NCI-H1048 (cell line): Measurements from ENCODE around the gene IGFBP3.
A peak's percentile ranks its signal among the peaks of the same experiment; 100 is the strongest.
"Not testable (repeated sequence)": the region's sequence is repeated elsewhere in the genome, so short reads cannot be mapped to it uniquely, and the experiment has no call there.

Experiments used
- DNase-seq: peaks from one replicate; lab custom pipeline; 2025; lab: John Stamatoyannopoulos, UW

The IGFBP3 gene

DNA sequence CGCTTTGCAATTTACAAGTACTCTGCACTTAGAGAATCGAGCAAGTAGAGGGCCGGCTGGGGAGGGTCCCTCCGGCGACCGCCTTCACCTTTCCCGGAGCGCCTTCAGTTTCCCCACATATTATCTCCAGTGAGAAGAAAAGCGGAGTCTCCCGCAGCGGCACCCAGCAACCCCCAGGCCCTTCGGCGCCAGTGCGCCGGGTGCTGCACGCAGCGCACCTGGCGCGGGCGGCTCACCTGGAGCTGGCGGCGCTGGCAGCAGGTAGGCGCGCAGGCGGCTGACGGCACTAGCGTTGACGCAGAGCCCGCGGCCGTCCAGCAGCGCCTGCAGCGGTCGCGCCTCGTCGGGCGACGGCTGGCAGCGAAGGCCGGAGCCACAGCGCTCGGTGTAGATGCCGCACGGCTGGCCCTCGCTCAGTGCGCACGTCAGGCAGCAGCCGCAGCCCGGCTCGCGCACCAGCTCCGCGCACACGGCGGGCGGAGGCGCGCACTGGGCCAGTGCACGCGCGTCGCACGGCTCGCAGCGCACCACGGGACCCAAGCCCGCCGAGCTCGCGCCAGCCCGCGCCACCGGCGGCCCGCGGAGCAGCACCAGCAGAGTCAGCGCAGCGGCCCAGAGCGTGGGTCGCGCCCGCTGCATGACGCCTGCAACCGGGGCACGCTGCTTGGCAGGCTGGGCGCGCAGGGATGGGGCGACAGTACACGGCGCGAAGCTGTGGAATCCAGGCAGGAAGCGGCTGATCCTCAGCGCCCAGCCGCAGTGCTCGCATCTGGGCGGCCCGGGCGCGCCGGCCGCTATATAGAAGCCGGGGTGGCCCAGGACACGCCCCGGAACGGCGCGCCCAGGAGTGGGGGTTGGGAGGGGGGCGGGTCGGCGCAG lies at the start of gene IGFBP3:
IGFBP3 (minus strand) TSS at position 771 of the 879 bp plus-strand sequence; CDS start at position 639, 132 bp downstream.
- DNase-seq = peak; percentile 34

DNA sequence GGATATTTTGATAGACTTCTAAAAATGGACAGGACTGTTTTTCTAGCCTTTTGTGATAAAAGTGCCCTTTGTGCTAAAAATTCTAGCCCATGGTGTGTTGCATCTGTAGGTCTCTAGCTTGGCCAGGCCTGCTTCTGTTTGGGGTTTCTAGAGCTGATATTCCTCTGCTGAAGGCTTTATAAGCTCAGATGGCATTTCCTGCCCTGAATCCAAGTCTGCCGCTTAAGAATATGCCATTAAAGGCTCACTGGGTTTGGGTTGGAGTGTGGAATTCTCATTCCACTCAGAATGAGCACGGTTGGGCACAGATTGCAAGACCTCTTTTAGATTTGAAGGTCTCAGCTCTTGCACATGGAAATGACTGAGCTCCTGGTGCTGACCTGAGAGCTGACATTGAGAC lies 49.4 kb upstream of the IGFBP3 start:
- DNase-seq = no peak

DNA sequence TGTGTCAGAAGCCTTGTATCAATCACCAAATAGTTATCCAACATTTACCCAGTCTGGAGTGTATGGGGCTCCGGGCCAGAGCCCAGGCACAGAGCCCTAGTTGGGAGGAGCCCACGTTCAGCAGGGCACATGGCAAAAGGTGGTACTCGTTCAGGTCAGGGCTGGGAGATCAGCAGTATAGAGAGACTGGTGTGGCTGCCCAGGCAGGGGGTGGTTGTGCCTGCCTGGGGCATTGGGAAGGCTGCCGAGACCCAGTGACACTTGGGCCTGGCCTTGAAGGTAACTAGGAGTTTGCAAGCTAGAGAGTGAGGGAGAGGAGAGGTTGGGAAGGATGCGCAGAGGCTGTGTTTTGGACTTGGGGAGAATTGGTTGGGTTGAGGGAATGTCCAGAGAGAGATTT lies 48.9 kb upstream of the IGFBP3 start:
- DNase-seq = no peak

GRCh38 chr7:45968856-45969541 lies 47.9 kb upstream of the IGFBP3 start:
- DNase-seq = no peak

- DNase-seq = no peak
These were observed 47.2 kb upstream of the IGFBP3 start for GRCh38 chr7:45968312-45968711.

- DNase-seq = no peak
These were observed 46.6 kb upstream of the IGFBP3 start for GRCh38 chr7:45967591-45968157.

DNA sequence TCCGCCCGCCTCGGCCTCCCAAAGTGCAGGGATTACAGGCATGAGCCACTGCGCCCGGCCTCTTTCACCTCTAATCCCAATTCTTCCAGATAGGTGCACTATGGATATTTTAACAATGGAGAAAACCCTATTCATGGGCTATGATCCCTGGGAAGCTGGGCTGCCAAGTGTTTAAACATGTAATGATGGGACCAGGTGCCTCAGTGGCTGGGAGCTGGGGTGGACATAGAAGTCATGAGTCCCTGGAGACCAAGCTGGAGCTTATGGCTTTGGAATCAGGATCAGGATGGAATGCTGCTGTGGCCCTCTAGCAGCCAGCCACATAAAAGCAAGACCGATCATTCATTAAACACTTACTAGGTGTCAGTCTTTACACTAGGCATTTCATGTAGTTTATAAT lies 41.8 kb upstream of the IGFBP3 start:
- no peak for DNase-seq

DNA sequence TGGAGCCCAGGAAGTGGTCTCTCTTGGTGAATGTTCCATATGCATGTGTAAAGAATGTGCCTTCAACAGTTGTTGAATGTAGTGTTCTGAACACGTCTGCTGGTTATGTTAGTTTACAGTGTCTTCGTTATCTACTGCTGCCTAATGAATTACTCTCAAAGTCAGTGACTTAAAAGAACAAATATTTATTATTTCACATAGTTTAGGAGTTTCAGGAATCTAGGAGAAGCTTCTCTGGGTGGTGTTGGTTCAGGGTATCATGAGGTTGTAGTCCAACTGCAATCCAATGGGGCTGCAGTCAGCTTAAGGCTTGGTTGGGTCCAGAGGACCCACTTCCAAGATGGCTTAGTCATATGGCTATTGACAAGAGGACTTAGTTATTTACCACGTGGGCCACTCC lies 36.6 kb upstream of the IGFBP3 start:
- no peak for DNase-seq

DNA sequence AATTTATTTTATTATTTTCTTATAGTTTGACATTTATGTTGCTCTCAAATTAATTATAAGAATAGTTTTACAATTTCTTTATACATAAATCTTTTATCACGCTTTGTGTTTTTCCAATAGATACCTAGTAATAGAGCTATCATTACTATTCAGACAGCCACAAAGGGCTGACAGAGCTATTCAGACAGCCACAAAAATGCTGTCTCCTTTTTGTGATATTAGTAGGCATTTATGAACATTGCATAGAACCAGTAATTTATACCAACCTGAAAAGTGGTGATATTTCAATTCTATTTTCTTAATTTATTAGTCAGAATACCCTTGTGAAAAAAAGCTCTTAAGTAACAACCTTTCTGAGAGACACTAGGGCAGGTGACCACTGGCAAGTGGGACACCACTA lies 34.2 kb upstream of the IGFBP3 start:
- no peak for DNase-seq

DNA sequence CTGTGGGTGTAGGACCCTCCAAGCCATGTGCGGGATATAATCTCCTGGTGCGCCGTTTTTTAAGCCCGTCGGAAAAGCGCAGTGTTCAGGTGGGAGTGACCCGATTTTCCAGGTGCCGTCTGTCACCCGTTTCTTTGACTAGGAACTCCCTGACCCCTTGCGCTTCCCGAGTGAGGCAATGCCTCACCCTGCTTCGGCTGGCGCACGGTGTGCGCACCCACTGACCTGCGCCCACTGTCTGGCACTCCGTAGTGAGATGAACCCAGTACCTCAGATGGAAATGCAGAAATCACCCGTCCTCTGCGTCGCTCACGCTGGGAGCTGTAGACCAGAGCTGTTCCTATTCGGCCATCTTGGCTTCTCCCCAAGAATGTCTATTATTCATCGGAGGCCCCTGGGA lies 32.0 kb upstream of the IGFBP3 start:
- DNase-seq = not testable (repeated sequence)

- DNase-seq = no peak
These were observed 23.0 kb upstream of the IGFBP3 start for GRCh38 chr7:45944058-45944457.

DNA sequence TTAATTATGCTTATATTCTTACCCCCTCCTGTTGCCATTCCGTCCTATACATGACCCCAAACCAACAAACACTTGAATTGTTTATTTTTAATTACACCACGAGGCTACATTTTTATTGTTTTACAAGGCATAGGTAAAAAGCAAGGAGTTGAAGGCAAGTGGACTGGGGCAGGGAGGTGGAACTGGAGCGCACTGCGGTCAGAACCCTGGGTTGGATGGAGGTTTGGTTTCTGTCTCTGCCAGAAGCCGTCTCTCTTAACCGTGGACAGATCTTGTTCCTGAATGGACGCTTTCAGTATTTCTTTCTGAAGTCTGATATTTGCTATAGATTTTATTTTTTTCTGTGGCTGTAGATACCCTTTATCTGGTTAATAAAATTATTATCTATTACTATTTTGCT lies 19.9 kb upstream of the IGFBP3 start:
- no peak for DNase-seq

GRCh38 chr7:45940237-45940781 lies 19.2 kb upstream of the IGFBP3 start:
- DNase-seq = not testable (repeated sequence)

GRCh38 chr7:45939574-45939973 lies 18.5 kb upstream of the IGFBP3 start:
- DNase-seq = no peak

DNA sequence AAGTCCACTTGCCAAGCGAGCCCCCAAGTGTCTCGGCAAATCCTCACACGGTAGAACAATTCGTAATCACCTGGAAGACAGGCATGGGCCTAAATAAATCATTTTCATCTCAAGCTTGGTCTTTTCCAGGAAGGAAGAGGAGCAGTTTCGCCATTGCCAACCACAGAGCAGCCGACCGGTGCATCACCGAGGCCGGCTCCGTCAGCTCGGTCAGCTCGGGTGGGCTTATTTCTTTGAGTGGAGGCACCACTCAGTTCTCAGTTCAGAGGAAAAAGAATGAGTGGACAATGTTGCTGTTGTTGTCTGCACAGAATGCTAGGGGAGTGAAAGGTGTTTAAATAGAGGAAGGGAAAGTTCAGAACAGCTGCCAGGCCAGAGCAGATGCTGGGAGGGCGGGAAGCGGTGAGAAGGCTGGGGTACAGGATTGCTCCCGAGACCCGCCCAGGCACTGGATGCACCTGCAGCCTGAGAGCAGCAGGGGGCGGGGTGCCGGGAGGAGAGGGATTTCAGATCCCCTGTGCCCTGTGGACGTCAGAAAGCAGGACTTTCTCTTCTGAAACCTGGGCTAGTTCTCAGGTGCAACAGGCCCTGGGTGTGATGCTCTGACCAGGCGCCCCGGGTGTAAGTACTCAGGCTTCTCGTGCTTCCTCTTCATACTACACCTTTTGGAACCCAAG lies 17.7 kb upstream of the IGFBP3 start:
- no peak for DNase-seq

- DNase-seq = no peak
These were observed 16.8 kb upstream of the IGFBP3 start for GRCh38 chr7:45937862-45938261.

GRCh38 chr7:45937301-45937700 lies 16.2 kb upstream of the IGFBP3 start:
- no peak for DNase-seq

DNA sequence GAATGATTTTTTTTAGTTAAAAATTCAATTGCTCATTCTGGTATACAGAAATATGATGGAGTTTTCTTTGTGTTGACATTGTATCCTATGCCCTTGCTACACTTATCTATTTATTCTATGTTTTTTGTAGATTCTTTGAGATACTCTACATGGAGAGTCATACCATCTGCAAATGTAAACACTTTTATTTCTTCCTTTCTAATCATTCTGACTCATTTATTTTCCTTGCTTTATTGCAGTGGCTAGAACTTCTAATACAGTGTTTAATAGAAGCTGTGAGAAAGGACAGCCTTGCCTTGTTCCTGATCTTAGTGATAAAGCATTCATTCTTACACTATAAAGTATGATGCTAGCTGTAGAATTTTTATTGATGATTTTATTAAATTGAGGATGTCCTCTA lies 9.9 kb upstream of the IGFBP3 start:
- no peak for DNase-seq

DNA sequence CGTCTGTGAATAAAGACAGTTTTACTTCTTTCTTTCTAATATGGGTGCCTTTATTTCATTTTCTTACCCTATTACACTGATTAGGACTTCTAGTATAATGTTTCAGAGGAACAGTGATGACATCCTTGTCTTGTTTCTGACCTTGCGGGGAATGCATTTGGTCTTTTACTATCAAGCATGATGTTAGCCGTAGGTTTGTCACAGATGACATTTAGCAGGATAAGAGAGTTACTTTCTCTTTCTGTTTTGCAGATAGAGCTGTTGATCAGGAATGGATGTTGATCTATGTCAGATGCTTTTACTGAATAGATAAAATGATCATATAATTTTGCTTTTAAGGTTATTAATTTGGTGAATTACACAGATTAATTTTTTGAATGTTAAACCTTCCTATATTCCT lies 6.6 kb upstream of the IGFBP3 start:
- DNase-seq = no peak

DNA sequence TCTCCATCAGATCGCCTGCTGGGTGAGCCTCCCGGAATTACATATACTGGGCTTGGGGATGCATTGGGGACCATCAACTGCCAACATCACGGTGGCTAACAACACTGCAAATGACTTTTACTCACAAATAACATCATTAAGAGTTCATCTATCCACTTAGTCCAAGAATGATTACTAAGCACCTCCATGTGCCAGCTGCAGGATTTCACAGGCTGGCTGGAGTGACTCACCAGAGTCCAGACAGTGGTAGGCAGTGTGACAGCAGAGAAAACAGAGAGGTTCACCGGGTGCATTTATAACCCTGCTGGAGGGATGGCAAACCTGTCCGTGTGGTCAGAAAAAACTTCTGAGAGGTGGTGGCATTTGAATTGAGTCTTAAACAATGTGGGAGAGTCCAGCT lies 3.2 kb upstream of the IGFBP3 start:
- no peak for DNase-seq

DNA sequence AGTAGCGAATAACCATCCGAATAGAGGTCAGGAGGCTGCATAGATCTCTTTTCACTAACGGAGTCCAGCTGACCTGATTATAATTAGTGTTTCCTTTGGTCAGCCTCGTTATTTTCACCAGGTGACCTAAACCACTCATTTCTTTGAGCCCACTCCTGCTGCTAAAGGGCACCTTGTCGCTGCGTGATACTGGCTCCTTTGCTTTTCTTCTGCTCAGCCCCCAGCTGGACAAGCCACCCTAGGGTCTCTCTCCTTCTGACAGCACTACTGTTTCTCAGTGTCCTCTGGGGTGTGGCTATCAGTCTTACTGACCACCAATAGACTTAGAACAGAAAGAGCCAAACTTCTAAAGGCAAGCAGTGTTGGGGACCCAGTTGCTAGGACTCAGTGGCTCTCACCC lies 2.7 kb upstream of the IGFBP3 start:
- no peak for DNase-seq

DNA sequence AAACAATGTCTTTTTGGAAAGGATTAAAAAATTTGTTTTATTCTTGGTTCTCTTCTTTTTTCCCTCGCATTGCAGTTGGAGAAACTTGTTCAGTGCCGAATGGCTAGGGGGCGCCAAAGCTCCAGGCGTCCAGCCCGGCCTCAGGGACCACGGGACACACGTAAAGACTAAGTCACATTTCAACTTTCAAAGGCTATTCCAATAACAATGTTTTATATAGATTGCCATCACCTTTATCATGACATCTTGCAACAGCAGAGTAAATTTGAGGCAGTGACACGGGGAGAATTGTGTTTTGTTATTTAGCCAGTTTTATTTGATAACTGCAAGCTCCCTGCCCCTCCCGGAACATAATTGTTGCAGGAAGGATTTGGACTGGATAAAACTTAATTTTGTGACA lies 2.2 kb upstream of the IGFBP3 start:
- DNase-seq = peak; percentile 32
